HG03432 (cell line): ENCODE measurements around the gene CABP1.
"Not testable (repeated sequence)": the region's sequence is repeated elsewhere in the genome, so short reads cannot be mapped to it uniquely, and the experiment has no call there.

Experiments
- ATAC-seq: cut with Tn5 transposase; IDR thresholded peaks from one replicate; pipeline ENCODE4 v1.9.1; 2021; ENCODE audit warnings: mild to moderate bottlenecking, moderate library complexity; ENCODE audit not compliant: unreplicated experiment

The CABP1 gene

DNA sequence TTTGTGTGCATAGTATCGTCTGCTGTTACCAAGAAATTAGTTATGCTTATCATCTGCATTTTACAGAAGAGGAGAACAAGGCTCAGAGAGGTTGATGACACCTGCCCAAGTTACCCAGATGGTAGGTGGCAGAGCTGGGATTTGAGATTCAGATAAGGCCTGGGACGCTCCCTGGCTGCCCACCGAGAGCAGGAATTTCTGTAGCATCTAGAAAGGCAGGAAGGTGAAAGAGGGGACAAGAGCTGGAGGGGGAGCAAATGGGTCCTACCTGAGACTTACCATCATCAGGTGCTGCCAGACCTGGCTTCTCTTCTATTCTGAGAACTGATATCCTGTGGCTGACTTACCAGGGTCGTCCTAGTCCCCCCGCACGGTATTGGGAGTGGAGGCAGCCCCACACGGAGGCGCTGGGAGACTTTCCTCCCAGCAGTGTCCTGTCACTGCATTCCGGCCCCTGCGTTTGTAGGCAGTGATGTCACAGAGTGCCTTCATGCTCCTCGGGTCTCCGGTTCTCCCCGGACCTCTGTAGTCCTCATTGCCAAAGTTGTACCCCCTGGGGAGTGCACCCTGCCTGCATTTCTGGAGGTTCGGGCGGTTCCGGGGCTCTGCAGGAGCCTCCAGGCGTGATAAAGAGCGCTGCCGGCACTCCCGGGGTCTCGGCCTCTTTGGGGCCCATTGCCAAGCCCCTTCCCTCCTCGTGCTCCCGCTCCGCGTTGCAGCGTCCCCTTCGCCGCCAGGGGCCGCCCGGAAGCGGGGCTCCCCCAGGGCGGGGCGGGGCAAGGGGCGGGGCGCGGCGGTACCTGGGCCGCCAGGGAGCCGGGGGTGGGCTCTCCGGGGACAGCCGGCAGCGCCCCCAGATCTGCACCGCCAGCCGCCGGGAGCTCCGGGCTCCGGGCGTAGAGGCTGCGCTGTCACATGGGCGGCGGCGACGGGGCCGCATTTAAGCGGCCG lies at the start of gene CABP1:
CABP1 (plus strand) TSS at position 856 of the 951 bp plus-strand sequence; CDS start at position 916, 60 bp downstream.
- peak; percentile 81 for ATAC-seq

DNA sequence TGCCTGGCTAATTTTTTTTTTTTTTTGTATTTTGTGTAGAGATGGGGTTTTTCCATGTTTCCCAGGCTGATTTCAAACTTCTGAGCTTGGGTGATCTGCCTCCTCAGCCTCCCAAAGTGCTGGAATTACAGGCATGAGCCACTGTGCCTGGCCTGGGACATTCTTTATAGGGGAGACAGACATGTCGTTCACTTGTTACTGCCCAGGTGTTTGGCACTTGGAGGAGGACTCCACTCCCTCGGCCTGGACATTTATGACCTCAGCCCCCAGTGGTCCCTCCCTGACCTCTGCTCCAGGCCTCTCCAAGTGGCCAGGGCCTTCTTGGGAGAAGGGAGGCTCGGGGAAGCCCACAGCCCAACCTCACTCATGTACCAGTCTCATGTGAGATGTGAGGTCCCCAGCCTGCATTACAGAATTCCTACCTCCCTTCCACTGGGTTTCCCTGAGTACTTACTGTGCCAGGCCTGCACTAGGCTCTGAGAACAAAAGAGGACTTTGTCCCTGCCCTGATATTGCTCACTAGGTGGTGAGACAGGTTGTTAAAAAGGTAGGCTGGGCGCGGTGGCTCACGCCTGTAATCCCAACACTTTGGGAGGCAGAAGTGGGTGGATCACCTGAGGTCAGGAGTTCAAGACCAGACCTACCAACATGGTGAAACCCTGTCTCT lies 49.6 kb upstream of the CABP1 start:
- no peak for ATAC-seq

DNA sequence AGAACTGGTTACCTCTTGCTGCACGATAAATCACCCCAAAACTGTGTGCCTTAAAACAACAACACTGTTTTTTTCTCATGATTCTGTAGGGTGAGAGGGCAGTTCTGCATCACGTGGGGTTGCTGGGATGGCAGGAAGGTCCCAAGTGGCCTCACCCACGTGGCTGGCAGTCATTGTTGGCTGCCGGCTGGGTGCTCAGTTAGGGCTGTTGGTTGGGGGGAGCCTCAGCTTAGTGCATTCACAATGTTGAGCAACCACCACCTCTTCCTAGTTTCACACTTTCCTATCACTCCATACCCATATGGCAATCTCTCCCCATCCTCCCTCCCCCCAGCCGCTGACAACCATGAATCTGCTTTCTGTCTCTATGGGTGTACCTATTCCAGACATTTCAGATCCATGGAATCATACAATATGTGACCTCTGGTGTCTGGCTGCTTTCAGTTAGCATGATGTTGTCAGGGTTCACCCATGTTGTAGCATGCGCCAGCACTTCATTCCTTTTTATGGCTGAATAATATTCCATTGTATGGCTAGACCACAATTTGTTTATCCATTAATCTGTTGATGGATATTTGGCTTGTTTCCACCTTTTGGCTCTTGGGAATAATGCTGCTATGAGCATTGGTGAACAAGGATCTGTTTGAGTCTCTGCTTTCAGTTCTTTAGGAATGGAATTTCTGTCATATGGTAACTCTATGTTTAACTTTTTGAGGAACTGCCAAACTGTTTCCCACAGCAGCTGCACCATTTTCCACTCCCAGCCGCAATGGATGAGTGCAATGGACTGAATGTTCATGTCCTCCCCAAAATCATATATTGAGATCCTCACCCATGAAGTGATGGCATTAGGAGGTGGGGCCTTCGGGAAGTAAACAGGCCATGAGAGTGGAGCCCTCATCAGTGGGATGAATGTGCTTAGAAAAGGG lies 48.0 kb upstream of the CABP1 start:
- ATAC-seq: no peak

DNA sequence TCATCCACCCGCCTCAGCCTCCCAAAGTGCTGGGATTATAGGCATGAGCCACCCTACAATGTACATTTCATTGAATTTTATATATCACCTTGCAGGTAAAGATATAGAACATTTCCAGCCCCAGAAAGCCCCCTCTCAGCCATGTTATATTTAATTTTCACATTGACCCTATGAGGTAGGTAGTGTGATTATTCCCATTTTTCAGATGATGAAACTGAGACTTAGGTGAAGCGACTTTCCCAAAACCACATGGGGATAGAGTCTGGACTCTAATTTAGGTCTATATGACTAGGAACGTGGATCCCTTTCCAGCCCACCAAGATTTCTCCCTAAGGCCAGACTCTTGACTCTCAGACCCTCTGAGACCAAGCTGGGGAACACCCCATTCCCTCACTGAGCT lies 43.5 kb upstream of the CABP1 start:
- ATAC-seq: no peak

DNA sequence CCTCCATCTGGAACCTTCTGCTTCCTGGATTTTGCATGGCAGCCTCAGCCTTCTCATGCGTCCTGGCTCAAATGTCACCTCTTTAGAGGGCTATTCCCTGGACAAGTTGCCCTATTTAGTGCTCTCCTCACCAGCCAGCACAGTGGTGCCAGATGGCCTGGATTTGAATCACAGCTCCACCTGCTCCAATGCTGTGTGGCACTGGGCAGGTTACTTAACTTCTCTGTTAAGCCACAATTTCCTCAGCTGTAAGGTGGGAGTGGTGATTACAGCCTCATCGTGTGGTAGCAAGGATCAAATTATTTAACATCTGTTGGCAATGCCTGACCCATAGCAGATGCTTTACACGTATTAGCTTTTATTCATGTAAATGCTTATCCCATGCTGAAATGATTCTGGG lies 42.6 kb upstream of the CABP1 start:
- no peak for ATAC-seq

GRCh38 chr12:120598674-120599463 lies 41.6 kb upstream of the CABP1 start:
- ATAC-seq: peak; percentile 45

GRCh38 chr12:120599672-120600552 lies 40.5 kb upstream of the CABP1 start:
- no peak for ATAC-seq

DNA sequence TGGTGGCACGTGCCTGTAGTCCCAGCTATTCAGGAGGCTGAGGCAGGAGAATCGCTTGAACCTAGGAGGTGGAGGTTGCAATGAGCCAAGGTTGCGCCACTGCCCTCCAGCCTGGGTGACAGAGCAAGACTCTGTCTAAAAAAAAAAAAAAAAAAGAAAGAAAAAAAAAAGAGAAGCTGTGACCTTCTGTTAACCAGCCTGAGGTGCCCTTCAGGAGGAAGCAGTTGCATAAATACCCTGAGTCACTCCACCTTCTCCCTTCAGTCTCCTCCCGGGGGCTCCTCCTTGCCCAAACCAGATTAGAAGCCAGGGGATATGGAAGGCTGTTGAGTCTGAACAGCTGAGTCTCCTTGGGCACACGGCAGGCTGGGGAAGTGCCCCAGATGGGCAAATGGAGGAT lies 38.0 kb upstream of the CABP1 start:
- not testable (repeated sequence) for ATAC-seq

DNA sequence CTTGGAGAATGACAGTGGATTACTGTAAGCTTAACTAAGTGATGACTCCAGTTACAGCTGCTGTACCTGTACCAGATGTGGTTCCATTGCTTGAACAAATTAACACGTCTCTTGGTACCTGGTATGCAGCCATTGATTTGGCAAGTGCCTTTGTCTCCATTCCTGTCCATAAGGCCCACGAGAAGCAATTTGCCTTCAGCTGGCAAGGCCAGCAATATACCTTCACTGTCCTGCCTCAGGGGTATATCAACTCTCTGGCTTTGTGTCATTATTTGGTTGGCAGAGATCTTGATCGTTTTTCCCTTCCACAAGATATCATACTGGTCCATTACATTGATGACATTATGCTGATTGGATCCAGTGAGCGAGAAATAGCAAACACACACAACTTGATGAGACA lies 29.9 kb upstream of the CABP1 start:
- ATAC-seq: no peak

DNA sequence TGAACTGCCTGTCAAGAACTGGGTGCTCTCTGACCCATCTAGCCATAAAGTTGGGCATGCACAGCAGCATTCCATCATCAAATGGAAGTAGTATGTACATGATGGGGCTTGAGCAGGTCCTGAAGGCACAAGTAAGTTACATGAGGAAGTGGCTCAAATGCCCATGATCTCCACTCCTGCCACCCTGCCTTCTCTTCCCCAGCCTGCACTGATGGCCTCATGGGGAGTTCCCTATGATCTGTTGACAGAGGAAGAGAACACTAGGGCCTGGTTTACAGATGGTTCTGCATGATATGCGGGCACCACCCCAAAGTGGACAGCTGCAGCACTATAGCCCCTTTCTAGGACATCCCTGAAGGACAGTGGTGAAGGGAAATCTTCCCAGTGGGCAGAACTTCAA lies 28.9 kb upstream of the CABP1 start:
- not testable (repeated sequence) for ATAC-seq

- ATAC-seq: no peak
These were observed 25.6 kb upstream of the CABP1 start for GRCh38 chr12:120614848-120615247.

DNA sequence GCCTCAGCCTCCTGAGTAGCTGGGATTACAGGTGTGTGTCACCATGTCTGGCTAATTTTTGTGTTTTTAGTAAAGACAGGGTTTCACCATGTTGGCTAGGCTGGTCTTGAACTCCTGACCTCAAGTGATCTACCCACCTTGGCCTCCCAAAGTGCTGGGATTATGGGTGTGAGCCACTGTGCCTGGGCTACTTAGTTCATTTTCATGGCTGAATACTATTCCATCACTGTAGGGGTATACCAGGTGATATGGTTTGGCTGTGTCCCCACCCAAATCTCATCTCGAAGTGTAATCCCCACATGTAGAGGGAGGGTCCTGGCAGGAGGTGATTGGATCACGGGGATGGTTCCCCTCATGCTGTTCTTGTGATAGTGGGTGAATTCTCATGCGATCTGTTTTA lies 23.2 kb upstream of the CABP1 start:
- ATAC-seq: not testable (repeated sequence)

DNA sequence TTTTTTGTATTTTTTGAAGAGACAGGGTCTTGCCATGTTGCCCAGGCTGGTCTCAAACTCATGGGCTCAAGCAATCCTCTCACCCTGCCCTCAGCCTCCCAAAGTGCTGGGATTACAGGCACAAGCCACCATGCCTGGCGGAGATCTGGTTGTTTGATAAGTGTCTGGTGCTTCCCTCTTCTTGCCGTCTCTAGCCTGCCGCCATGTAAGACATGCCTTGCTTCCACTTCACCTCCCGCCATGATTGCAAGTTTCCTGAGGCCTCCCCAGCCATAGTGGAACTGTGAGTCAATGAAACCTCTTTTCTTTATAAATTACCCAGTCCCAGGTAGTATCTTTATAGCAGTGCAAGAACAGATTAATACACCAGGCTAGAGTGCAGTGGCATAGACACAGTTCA lies 22.7 kb upstream of the CABP1 start:
- ATAC-seq: not testable (repeated sequence)

- no peak for ATAC-seq
These were observed 21.3 kb upstream of the CABP1 start for GRCh38 chr12:120618954-120619615.

- ATAC-seq: no peak
These were observed 19.8 kb upstream of the CABP1 start for GRCh38 chr12:120620624-120621023.

GRCh38 chr12:120625557-120626419 lies 14.6 kb upstream of the CABP1 start:
- no peak for ATAC-seq

GRCh38 chr12:120628919-120629318 lies 11.5 kb upstream of the CABP1 start:
- ATAC-seq: no peak
